ENCODE results near the gene HECW1. TPM values are rescaled to one million over a fixed set of nuclear protein-coding genes. Genes with fewer than 3 reads are reported as not detected.

The HECW1 gene
- total RNA-seq, 1 experiment from 2014 or later: 36.2 TPM

GRCh38 chr7:43364391-43364790 is 251.9 kb downstream of the HECW1 start:
- no peak for DNase-seq (ENCODE audit: low spot score)

- DNase-seq (ENCODE audit: low spot score): no peak
These were observed 260.4 kb downstream of the HECW1 start for GRCh38 chr7:43372676-43373355.

DNA sequence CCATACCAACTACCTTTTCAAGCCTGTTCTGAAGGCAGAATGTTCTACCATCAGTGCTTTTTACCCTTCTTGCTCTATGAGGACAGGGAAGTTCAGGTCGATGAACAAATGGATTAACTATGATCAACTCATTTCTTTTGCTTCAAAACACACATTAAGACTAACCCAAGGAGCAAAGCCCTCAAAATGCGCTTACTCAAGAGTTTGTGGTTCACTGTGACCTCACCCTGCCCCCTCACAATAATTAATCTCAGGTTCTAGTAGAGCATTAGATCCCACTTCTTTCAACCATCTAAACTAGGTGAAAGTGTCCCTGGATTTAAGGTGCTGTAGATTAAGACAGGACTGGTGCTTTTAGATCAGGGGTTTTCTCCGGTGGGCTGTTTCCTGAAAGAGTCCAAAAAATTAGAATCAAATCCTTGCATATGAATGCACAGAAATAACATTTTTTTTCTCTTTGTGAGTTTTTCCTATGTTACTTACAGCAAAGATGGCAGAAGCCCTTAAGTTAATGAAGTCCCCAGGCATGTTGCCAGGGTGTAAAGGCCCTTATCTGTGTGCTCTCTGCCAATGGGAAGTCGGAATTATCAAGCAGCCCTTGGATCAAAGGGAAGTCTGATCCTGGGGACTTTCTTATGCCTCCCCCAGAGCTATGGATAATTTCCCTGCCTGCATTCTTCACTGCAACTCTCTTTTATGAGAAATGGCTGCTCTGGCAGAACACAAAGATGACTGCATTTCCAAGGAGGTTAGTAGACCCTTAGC is 264.9 kb downstream of the HECW1 start:
- DNase-seq (ENCODE audit: low spot score): no peak

DNA sequence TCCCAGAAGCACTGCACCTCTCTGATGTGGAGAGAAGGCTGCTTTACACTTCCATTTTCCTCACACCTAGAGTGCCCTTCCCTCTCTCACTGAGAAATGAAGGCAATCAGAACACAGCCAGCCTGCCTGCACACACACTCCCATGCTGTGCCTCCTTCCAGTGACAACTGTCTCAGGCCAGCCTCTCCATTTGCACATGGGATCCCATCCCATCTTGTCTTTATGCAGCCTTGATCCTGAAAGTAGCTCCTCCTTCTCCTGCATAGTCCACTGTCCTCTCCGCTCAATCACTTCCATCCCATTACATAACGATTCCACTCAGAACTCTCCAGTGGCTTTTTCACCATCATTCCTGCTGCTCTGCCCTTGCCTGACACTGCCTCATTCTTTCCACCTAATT is 266.8 kb downstream of the HECW1 start:
- DNase-seq (ENCODE audit: low spot score): no peak

DNA sequence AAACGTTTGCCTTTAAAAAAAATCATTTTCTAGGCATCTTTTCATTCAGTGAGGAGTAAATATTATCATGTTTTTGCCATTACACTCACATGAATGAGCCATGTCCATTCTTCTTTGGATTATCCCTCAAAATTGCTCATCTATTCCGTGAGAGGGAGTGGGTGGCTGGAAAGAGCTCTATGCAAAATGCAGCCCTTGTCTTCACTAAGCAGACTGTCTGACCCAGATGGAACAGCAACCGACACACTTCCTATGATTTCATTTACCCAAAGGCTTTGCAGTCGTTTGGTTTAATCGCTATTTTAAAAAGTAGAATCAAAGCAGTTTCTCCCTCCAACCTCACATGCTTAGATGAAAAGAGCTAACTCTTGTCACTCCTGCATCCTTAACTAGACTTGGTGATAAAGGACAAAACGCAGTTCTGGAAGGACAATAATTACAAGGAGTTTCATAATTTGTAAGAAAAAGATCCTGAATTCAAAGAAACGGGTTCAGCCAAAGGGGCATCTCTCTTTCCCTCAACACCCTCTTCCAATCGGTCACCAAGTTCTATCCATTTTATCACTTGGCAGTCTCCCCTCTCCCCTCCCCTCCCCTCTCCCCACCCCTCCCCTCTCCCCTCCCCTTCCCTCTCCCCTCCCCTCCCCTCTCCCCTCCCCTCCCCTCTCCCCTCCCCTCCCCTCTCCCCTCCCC is 272.3 kb downstream of the HECW1 start:
- DNase-seq (ENCODE audit: low spot score): no peak

DNA sequence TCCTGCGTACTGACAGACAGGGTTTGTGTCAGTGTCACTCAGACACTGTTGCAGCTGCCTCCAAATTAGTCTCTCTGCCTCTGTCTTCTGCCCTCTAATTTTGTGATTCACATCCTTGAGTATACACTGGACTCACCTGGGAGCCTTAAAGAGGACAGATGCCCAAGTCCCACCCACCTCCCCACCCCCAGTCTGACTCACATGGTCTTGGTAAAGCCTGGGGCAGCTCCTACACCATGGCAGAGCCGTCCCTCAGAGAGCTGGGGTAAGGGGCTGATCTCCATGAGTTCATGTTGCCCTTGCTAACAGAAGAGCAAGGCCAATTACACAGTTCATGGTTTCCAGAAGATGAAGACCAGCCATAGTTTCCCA is 272.8 kb downstream of the HECW1 start:
- no peak for DNase-seq (ENCODE audit: low spot score)

DNA sequence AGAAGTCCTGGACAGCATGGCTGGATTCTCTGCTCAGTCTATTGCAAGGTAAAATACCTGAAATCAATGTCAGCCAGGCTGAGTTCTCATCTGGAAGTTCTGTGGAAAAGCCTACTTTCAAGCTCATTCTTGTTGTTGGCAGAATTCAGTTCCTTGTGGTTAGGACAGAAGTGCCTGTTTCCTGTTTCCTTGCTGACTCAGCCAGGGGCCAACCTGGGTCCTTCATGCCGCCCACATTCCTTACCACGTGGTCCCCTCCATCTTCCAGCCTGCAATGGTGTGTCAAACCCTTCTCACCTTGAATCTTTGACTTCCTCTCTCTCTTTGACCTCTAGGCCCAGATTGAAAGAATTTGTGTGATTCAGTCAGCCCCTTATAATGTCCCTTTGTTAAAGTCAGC is 273.4 kb downstream of the HECW1 start:
- peak; percentile 43 for DNase-seq (ENCODE audit: low spot score)

GRCh38 chr7:43387932-43388331 is 275.5 kb downstream of the HECW1 start:
- DNase-seq (ENCODE audit: low spot score): no peak

- no peak for DNase-seq (ENCODE audit: low spot score)
These were observed 278.1 kb downstream of the HECW1 start for GRCh38 chr7:43390576-43390975.

DNA sequence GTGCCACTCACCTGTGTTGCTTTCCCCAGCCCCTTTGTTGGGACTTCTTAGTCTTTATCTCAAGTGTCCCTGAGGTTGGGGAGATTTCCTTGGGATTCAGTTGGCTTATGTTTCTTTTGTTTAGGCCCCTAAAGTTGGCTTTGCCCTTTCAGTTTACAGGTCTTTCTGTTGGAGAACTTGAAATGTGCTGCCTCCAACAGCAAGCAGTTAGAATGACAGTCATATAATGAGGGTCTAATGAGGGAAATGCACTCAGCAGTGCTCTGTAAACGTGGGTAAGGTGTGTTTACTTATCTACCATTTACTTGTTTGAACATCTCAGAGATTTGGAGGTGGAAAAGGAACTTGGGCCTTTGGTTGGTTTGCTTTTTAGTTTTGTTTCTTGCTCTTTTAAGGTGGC is 279.1 kb downstream of the HECW1 start:
- DNase-seq (ENCODE audit: low spot score): no peak

DNA sequence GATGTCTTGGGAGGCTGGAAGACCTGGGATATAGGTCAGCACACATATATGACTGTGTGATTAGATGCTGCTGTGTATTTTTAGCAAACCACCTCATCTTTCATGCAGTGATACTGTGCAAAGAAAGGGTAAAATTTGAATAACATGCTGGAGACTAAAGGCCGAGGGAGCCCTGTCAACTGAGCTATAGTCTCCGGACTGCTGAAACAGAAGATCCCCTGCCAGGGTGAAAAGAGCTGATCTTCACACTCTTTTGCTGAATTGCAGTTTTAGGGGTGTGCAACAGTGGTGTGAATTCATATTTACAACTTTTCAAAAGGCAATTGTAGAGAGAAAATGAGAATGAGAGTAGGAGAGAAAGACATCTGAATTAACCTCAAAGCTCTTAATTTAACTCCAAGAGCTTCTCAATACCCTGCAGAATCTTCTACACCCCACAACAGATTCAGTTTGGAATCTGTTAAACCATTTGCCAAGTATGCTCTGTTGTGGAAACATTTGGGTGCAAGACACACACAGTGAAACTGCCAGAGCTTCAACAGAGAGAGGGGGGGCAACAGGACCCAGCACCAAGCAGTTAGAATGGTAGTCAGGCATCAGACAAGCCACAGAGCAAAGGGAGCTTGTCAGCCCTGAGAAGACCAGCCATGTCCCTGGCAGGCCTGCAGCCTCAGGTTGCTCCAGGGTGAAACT is 280.3 kb downstream of the HECW1 start:
- DNase-seq (ENCODE audit: low spot score): no peak

DNA sequence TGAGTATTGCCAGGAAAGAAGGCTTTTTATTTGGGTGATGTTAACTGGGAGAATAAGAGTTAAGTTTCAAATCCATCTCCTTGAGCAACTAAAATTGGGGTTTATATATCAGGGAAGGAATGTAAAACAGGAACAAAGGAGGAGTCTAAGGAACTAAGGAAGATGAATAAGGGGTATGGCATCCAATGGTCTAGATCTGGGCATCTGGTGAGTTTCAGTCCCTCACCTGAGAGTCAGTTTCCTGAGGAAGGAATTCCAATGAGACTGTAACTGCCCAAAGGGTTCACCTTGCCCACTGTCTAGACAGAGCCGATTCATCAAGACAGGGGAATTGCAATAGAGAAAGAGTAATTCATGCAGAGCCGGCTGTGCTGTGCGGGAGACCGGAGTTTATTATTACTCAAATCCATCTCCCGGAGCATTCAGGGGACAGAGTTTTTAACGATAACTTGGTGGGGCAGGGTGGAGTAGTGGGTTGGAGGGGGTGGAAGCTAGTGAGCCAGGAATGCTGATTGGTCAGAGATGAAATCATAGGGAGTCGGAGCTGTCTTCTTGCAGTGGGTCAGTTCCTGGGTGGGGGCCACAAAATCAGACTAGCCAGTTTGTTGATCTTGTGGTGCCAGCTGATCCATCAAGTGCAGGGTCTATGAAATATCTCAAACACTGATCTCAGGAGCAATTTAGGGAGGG is 282.1 kb downstream of the HECW1 start:
- peak; percentile 90 for DNase-seq (ENCODE audit: low spot score)

DNA sequence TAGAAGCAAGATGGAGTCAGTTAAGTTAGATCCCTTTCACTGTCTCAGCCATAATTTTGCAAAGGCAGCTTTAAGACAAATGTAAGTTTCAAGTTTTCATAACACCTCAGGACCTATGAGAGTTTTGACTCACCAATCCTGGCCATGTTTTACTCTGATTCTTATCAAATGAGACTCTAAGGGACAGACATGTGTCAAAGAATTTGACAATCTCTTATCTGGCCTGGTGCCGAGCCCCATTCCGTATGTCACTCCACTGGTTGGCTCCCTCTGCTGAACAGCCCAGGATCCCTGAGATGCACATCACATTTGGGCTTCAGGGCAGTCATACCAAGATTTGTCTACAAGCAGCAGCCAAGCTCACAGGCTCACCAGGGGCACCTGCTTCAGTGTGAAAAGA is 282.9 kb downstream of the HECW1 start:
- DNase-seq (ENCODE audit: low spot score): no peak

DNA sequence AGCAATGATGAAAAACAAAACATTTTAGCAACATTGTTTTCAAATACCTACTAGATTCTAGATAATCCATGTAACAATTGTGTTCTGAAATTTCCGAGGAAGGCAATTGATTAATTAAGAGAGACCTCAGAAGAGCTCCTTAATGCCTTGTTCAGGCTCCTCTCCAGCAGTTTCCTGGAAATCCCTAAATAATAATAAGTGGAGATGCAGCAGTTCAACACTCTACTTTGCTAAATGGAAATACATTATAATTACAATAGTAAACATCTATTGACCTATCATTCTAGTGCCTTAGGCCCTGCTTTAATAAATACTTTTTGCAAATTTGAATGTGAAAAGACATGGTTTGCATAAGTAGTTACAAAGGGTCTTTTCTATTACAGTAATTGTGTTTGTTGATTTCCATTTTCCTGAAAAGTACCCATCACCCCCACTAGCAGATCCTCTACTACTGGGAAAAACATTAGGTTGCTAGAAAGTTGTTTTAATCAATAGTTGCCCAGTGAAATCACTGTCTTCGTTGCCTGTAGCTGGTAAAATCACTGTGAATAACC is 283.8 kb downstream of the HECW1 start:
- no peak for DNase-seq (ENCODE audit: low spot score)

DNA sequence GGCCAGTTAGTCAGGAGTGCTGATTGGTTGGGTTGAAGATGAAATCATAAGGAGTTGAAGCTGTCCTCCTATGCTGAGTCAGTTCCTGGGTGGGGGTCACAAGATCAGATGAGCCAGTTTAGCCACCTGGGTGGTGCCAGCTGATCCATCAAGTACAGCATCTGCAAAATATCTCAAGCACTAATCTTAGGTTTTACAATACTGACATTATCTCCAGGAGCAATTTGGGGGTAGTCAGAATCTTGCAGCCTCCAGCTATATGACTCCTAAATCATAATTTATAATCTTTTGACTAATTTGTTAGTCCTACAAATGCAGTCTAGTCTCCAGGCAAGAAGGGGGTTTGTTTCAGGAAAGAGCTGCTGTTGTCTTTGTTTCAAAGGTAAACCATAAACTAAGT is 286.4 kb downstream of the HECW1 start:
- DNase-seq (ENCODE audit: low spot score): peak; percentile 71

DNA sequence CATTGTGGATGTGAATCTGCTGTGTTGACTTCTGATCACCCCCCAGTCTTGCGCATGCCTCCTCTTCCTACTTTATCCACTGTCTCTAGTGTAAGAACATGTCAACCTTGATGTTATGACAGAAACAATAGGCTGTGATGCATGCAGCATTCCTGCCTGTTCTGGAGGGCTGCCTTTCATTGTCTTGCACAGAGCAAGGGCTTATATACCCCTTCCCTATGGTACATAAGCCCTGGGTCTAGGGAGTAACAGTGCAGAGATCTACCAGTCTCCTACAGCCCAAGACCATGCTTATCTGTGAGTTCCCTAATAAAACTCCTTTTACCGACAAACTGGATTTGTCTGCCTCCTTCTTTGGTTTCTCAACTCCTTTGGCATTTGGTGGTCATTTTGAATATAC is 293.5 kb downstream of the HECW1 start:
- DNase-seq (ENCODE audit: low spot score): no peak

DNA sequence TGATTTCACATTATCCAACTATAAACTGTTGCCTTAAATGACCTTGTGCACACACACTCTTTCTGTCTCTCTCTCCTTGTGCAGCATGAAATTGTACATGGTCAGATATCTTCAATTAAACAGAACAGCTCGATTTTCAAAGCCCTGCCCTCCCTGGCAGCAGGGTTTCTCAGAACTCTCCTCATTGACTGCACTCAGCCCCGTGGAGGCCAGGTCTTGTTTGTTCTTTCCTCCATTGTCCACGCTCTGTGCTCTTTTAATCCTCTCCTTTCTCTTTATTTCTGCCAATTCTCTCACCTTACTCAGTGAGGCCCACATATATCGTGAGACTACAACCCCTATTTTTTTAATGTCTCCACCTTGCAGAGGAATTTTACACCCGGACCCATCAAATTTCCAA is 294.5 kb downstream of the HECW1 start:
- no peak for DNase-seq (ENCODE audit: low spot score)

DNA sequence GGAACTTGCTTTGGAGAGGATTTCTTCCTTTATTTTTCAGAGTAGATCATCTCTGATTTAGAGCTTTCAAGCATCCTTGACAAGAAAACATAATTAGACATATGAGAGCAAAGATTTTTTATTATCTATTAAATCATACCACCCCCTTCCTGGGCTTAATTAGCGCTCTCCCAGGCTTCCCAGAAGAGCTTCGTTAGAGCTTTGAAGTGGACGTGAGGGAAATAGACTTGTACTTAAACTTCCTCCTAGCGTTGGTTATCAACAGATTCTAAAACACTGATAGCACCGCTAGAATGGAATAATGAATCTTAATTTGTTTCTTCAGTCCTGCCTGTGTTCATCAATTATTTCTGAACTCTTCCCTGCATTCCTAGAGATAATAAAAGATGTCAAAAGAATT is 296.5 kb downstream of the HECW1 start:
- no peak for DNase-seq (ENCODE audit: low spot score)

GRCh38 chr7:43417455-43417854 is 305.0 kb downstream of the HECW1 start:
- no peak for DNase-seq (ENCODE audit: low spot score)

DNA sequence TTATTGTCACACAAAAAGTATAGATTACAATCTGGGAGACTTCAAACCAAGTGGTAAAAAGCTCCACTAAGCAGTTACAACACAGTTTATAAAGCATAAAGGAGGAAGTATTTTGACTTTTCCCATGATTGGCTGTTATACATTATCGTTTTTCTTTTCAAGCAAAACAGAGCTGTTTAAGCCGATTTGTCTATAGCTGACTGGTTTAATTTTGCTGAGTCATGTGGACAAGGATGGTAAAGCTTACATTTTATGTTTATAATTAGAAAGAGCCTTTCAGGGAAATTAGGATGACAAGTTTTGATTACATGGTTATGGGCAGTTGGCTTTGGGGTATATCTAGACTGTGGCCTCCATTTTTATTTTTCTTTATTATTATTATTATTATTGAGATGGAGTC is 318.0 kb downstream of the HECW1 start:
- DNase-seq (ENCODE audit: low spot score): no peak

GRCh38 chr7:43431020-43431595 is 318.7 kb downstream of the HECW1 start:
- DNase-seq (ENCODE audit: low spot score): peak; percentile 54
